WI38 (cell line): ENCODE data around the gene MAPKAP1.

Experiments
- H3K4me3 ChIP-seq: 2 replicates; pipeline ENCODE4 v1.5.1; 2011; ENCODE audit warnings: low read depth, mild to moderate bottlenecking, control low read depth, low read length
- CTCF ChIP-seq: IDR thresholded peaks from 2 replicates; pipeline ENCODE4 v1.5.1; 2012; ENCODE audit warnings: low read depth, mild to moderate bottlenecking, control low read depth, low read length

MAPKAP1 gene

GRCh38 chr9:125388978-125389377 lies 318.0 kb downstream of the MAPKAP1 start:
- TF ChIP-seq CTCF: no peak
- no peak overlapping the region for H3K4me3 ChIP-seq

- no peak for TF ChIP-seq CTCF
- no peak overlapping the region for H3K4me3 ChIP-seq
These were observed 319.0 kb downstream of the MAPKAP1 start for GRCh38 chr9:125387861-125388524.
